HG02981 (cell line): ENCODE measurements around the gene TFDP1.

Experiments used
- ATAC-seq: cut with Tn5 transposase; IDR thresholded peaks from one replicate; pipeline ENCODE4 v1.9.1; 2021; ENCODE audit warnings: mild to moderate bottlenecking, moderate library complexity; ENCODE audit not compliant: unreplicated experiment

TFDP1 gene

GRCh38 chr13:113660066-113660465 lies 75.5 kb downstream of the TFDP1 start:
- ATAC-seq = no peak

DNA sequence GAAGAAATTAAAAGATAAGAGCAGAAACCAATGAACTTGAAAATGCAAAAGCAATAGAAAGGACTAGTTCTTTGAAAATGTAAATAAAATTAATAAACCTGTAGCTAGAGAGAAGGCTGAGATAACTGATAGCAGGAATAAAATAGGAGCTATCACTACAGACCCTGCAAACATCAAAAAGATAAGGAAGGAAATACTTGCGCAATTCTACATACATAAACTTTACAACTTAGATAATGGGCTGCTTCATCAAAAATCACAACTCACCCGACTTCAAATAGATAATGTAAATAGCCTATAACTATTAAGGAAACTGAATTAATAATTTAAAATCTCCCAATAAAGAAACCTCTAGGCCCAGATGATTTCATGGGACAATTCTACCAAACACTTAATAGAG lies 77.0 kb downstream of the TFDP1 start:
- ATAC-seq = no peak

DNA sequence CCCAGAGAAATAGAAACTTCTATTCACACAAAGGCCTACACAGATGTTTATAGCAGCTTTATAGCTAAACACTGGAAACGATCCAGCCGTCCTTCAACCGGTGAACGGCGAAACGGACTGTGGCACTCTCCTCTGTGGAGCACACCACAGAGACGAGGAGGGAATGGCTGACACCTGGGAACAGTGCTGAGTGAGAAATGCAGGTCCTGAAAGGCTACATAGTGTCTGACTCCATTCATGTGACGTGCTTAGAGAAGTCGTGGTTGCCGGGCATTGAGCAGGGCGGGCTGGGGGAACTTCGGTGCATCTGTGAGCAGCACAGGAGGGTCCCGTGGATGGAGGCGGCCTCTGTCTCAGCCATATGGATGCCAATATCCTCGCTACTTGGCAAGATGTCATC lies 79.4 kb downstream of the TFDP1 start:
- no peak for ATAC-seq

- ATAC-seq = no peak
Measured at GRCh38 chr13:113664751-113665596, 80.4 kb downstream of the TFDP1 start.

DNA sequence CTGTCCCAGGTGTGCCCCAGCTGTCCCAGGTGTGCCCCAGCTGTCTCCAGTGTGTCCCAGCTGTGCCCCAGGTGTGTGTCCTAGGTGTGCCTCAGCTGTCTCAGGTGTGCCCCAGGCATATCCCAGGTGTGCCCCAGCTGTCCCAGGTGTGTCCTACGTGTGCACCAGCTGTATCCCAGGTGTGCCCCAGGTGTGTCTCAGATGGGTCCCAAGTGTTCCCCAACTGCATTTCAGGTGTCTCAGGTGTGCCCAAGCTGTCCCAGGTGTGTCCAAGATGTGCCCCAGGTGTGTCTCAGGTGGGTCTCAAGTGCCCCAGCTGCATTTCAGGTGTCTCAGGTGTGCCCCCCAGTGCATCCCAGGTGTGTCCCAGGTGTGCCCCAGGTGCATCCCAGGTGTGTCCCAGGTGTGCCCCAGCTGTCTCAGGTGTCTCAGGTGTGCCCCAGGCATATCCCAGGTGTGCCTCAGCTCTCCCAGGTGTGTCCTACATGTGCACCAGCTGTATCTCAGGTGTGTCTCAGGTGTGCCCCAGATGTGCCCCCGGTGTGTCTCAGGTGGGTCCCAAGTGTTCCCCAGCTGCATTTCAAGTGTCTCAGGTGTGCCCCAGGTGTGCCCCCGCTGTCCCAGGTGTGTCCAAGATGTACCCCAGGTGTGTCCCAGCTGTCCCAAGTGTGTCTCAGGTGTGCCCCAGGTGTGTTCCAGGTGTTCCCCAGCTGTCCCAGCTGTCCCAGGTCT lies 81.2 kb downstream of the TFDP1 start:
- ATAC-seq = no peak

DNA sequence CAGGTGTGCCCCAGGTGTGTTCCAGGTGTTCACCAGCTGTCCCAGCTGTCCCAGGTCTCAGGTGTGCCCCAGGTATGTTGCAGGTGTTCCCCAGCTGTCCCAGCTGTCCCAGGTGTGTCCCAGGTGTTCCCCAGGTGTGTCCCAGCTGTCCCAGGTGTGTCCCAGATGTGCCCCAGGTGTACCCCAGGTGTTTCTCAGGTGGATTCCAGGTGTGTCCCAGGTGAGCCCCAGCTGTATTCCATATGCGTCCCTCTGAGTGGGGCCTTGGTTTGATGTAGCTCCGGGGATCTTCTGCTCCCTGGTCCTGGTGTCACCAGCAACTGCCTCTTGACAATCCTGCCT lies 81.7 kb downstream of the TFDP1 start:
- ATAC-seq = no peak

DNA sequence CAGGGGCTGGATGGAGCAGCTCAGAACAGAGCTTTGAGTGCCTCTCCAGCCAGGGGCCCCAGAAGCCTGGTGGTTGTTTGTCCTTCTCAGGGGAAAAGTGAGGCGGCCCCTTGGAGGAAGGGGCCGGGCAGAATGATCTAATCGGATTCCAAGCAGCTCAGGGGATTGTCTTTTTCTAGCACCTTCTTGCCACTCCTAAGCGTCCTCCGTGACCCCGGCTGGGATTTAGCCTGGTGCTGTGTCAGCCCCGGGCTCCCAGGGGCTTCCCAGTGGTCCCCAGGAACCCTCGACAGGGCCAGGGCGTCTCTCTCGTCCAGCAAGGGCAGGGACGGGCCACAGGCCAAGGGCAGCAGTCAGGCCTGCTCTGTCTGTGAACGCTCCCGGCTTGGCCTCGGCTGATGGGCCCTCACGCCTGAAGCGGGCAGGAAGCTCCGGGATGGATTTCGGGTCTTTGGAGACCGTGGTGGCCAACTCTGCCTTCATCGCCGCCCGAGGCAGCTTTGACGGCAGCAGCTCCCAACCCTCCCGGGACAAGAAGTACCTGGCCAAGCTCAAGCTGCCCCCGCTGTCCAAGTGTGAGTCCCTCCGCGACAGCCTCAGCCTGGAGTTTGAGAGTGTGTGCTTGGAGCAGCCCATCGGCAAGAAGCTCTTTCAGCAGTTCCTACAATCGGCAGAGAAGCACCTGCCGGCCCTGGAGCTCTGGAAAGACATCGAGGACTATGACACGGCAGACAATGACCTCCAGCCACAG lies 82.6 kb downstream of the TFDP1 start, which contains the start of gene GRK1:
TSS of gene GRK1 (plus strand) at position 269 of the 751 bp plus-strand sequence. CDS start at position 437, 168 bp downstream.
- no peak for ATAC-seq

DNA sequence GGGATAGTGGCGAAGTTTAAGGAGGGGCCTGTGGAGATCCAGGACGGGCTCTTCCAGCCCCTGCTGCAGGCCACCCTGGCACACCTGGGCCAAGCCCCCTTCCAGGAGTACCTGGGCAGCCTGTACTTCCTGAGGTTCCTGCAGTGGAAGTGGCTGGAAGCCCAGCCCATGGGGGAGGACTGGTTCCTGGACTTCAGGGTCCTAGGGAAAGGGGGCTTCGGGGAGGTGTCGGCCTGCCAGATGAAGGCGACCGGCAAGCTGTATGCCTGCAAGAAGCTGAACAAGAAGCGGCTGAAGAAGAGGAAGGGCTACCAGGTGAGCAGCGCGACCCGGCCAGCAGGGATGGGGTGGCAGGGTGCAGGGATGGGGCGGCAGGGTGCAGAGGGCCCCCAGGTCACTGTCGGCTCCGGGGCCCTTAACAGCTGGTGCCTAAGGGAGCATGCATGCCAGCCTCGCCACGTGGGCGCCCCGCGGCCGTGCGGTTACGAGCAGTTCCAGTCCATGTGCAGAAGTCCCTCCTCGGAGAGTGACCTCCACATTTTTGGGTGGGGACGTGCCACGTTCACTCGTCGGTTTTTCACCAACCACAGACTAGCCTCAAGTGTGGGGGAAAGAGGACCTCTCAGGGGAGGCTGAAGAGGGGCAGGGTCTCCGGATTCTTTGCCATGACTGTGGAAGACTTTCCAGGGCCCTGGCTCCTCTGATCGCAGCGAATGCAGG lies 83.4 kb downstream of the TFDP1 start:
- ATAC-seq = no peak

- ATAC-seq = no peak
Measured at GRCh38 chr13:113668491-113668971, 84.0 kb downstream of the TFDP1 start.

GRCh38 chr13:113669231-113669754 lies 84.7 kb downstream of the TFDP1 start:
- ATAC-seq = no peak

GRCh38 chr13:113669755-113670341 lies 85.3 kb downstream of the TFDP1 start:
- no peak for ATAC-seq

- ATAC-seq = no peak
Measured at GRCh38 chr13:113670541-113670940, 86.0 kb downstream of the TFDP1 start.

- no peak for ATAC-seq
Measured at GRCh38 chr13:113671066-113672001, 86.8 kb downstream of the TFDP1 start.

DNA sequence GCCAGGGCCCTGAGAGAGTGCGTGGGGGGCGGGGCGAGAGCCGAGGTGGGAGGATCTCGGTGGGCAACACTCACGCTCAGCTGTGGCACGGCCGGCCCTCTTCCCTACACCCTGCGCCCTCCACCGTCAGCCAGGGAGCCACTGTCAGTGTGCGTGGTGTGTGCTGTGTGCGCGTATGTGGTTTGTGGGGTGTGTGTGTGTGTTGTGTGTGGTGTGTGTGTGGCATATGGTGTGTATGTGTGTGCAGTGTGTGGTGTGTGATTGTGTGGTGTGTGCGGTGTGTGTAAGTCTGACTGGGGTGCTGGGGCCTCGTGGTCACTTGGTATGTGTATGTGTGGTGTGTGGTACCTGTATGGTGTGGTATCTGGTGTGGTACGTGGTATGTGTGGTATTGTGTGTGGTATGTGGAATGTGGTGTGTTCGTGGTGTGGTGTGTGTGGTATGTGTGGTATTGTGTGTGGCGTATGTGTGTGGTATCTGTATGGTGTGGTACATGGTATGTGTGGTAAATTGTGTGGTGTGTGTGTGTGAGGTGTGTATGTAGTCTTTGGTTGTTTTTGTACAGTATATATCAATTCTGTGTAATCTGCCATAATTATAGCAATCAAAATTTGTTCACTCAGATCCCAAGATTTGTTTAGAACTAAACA lies 87.6 kb downstream of the TFDP1 start:
- ATAC-seq = no peak
